Hippocampal formation (tissue), 2 donors: ENCODE data around the gene CYFIP2.
"Not testable (repeated sequence)": the region's sequence is repeated elsewhere in the genome, so short reads cannot be mapped to it uniquely, and the experiment has no call there.

Source experiments
- DNase-seq, 2 donors: peaks; one replicate each; lab custom pipeline; 2025; lab: John Stamatoyannopoulos, UW

The CYFIP2 gene

DNA sequence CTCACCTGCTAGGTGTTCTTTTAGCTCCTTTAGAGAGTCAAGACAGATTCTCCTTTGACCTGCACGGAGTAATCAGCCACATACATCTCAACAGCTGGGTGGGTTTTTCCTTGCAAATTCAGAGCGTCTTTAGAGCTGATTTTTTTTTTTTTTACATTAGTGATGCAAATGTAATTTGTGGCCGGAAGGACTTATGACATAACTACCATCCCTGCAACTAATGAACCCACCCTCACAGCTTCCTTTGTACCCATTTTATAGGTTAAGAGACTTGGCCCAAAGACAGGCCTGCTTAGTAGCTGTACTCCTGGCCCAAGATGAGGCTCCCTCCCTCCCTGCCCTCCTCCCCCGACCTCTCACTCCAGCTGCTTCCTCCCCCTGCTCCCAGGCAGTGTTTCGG lies 124.2 kb downstream of the CYFIP2 start:
- no peak for DNase-seq

DNA sequence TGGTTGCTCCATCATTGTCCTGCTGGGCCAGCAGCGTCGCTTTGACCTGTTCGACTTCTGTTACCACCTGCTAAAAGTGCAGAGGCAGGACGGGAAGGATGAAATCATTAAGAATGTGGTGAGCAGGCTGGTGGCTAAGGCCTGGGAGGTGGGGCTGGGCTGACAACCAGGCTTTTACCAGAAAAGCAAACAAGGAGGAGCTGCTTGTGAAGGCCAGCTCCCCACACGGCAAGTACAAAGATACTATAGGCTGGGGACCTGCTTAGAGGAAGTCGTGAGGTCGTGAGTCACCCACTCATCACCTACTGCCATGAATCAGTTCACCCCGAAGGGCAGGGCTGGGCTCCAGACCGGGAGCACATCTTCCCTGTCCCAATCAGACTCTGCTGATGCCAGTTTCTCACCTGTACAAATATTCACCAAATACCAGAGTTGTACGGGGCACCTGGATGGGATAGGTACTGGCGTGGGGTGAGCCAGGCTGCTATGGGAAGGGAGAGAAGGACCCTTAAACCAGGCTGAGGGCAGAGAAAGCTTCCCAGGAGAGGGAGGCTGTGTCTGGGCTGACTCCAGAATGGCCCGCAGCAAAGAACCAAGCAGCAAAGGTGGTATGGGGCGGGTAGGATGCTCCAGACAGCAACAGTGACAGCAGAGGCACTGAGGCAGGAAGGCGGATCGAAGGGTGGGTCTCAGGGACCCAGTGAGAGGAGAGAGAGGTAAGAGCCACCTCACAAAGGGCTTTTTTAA lies 124.8 kb downstream of the CYFIP2 start:
- DNase-seq = no peak

DNA sequence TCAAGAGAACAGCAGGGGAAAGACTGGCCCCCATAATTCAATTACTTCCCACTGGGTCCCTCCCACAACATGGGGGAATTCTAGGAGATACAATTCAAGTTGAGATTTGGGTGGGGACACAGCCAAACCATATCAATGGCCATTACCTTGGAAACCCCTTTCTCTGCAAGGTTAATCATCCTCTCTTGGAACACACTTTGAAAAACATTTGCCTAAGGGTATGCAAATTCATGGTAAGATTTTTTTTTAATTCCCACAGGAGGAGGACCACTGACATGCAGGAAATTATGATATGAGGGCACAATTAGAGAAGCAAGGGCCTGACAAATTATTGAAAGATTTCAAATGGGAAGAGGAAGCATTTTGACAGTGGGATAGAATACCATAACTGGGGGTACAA lies 132.4 kb downstream of the CYFIP2 start:
- no peak for DNase-seq

DNA sequence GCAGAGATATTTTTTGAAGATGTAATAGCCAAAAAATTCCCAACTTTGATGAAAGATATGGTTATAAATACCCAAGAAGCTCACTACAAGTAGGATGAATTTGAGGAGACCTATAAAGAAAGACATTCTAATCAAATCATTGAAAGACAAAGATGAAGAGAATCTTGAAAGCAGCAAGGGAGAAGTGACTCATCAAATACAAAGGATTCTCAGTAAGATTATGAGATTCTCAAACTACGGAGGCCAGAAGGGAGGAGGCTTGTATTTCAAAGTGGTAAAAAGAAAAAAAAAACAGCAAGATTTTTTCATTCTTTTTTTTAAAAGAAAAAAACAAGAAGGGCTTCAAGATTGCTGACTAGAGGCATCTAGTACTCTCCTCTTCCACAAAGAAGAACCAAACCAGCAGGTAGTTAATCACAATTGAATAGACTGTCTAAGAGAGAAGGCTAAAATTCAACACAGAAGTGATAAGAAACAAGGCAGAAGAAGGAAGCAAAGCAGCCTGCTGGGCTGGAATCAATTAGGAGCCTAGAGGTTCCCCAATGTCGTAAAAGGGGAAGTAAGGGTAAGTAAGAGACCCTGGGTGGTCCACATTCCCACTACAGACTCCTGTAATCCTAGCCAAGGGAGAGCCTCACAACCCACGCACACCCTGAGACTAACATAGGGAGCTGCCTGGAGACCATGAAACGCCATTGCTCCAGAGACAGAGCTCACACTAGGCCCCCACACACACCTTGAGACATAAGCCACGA lies 135.0 kb downstream of the CYFIP2 start:
- DNase-seq = no peak

DNA sequence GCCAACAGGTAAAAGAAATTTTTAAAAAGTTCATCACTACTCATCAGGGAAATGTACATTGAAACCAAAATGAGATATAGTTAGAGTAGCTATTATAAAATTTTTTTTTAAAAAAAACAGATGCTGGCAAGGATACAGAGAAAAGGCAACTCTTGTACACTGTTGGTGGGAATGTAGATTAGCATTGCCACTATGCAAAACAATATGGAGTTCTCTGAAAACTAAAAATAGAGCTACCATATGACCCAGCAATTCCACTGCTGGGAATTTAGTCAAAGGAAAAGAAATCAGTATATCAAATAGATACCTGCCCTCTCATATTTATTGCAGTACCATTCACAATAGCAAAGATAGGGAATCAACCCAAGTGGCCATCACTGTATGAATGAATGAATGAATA lies 149.9 kb downstream of the CYFIP2 start:
- DNase-seq = no peak

DNA sequence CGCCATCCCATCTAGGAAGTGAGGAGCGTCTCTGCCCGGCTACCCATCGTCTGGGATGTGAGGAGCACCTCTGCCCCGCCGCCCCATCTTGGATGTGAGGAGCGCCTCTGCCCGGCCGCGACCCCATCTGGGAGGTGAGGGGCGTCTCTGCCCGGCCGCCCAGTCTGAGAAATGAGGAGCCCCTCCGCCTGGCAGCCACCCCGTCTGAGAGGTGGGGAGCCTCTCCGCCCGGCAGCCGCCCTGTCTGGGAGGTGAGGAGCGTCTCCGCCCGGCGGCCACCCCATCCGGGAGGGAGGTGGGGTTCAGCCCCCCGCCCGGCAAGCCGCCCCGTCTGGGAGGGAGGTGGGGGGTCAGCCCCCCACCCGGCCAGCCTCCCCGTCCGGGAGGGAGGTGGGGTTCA lies 153.6 kb downstream of the CYFIP2 start:
- not testable (repeated sequence) for DNase-seq

DNA sequence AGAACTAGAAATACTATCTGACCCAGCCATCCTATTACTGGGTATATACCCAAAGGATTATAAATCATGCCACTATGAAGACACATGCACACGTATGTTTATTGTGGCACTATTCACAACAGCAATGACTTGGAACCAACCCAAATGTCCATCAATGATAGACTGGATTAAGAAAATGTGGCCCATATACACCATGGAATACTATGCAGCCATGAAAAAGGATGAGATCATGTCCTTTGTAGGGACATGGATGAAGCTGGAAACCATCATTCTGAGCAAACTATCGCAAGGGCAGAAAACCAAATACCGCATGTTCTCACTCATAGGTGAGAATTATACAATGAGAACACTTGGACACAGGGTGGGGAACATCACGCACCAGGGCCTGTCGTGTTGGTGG lies 164.0 kb downstream of the CYFIP2 start:
- DNase-seq = not testable (repeated sequence)

DNA sequence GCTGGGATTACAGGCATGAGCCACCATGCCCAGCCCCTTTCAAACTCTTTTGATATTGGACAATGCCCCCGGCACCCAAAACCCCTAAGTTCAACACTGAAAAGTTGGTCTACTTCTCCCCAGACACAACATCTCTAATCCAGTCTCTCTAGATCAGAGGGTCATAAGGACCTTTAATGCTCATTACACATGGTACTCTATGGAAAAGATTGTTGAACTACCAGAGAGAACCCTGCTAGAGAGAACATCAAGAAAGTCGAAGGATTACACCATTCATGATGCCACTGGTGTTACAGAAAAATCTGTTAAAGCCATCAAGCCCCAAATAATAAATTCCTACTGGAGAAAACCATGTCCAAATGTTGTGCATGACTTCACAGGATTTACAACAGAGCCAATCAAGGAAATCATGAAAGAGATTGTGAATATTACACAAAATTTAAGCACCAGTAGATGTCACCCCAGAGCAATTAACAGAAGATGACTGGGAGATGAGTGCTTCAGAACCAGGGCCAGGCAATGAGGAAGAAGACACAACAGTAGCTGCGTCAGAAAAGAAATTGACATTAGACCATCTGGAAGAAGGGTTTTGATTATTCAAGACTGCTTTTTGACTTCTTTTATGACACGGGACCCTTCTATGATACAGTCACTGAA lies 165.7 kb downstream of the CYFIP2 start:
- DNase-seq = peak; percentile 23 to 91

DNA sequence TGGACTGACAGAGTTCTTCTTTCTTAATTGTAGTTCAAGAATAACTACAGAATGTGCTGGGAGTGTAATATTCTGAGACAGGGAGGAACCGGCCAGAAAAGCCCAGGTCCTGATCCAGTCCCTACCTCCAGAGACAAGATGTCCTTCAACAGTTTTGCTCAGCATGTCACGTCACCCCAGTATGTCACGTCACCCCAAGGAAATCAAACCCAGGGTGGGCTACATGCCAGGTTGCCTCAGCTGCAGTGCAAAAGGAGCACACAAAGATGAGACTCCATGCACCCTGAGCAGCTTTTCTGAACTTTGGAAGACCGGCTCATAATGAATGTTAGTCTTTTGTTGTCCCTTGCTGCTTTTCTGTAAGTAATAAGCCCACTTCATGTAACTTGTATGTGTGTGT lies 168.2 kb downstream of the CYFIP2 start:
- no peak for DNase-seq

DNA sequence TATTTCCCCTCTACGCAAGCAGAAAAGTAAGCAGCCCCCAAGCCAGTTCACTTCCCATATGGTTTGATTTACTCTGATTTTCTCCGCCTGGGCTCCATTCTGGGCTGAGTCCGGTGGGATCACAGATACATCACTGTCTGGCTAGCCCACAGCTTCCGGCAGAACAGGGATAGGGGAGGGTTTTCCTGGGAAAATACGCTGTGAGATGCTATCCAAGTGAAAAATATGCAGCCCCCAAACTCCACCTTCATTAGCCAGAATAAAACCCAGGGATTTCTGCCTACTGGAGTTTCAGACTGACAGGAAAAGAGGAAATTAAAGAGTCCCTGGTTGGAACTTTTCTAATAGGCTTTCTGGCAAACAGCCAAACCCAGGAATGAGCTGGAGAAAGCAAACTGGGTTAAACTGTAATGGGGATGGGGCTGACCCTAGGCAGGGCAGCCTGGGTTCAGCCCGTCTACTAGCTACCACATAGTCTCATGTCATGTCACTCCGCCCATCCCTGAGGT lies 177.2 kb downstream of the CYFIP2 start:
- DNase-seq = no peak

DNA sequence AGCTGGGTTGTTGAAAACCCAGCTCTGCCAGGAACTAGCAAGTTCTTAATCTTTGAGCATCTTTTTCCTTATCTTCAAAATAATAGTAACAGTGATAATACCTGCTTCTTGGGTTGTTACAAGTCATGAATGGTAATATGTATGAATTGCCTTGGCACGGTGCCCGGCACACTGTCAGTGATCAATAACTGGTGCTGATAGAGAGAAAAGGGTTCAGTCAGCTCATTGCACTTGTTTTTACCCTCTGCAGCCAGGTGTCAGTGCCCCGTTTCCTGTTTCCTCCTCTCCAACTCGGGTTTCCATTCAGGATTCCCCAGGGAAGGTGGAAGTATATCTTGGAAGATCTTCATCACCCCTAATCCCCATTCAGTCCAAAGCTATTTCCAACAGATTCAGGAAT lies 178.3 kb downstream of the CYFIP2 start:
- DNase-seq = no peak
